IMR-90 (cell line): ENCODE measurements around the gene MRPL58. TPM values are rescaled to one million over a fixed set of nuclear protein-coding genes. Genes with fewer than 3 reads are reported as not detected.
A peak's percentile ranks its signal among the peaks of the same experiment; 100 is the strongest.

ENCODE experiments used
- ATAC-seq: fragments of 200-7000 bp; cut with Tn5 transposase; 2 replicates; pipeline ENCODE4 v1.9.1; 2020; ENCODE audit warnings: low read depth, mild to moderate bottlenecking, moderate library complexity
- BruUV-seq: library from RNA; stranded (reverse); fragments of 400-500 nt; replicated peaks from 2 replicates; lab custom pipeline; 2021; lab: Mats Ljungman, UMichigan
- CTCF ChIA-PET: fragments of 300-600 bp; formaldehyde crosslinking; extraction: SDS; loops from one replicate; lab custom pipeline; 2021; ENCODE audit warnings: antibody characterized with exemption; lab: Yijun Ruan, JAX
- POLR2A ChIA-PET: fragments of 300-600 bp; sonication (Branson Sonifier 250); formaldehyde crosslinking; loops from one replicate; lab custom pipeline; 2022; ENCODE audit warnings: antibody characterized with exemption; ENCODE audit not compliant: unreplicated experiment; lab: Charles Lee
- DNase-seq: peaks from one replicate; pipeline ENCODE4 v3.0.0; 2013
- H2AFZ ChIP-seq: replicated peaks from 2 replicates; pipeline ENCODE3; 2013; ENCODE audit warnings: low read length, mild to moderate bottlenecking; ENCODE audit not compliant: poor library complexity
- H2AK5ac ChIP-seq: 2 replicates; pipeline ENCODE4 v1.6.1; 2013; ENCODE audit warnings: low read depth, low read length, inconsistent platforms
- H2AK9ac ChIP-seq: replicated peaks from 2 replicates; pipeline ENCODE3; 2013; ENCODE audit warnings: mild to moderate bottlenecking, low read depth, low read length, moderate library complexity; ENCODE audit not compliant: poor library complexity
- H2BK120ac ChIP-seq: 2 replicates; pipeline ENCODE4 v1.6.1; 2013; ENCODE audit warnings: low read depth, low read length, inconsistent platforms
- H2BK15ac ChIP-seq: 3 replicates; pipeline ENCODE4 v1.6.1; 2013; ENCODE audit warnings: low read depth, low read length, inconsistent platforms
- H2BK20ac ChIP-seq: 2 replicates; pipeline ENCODE4 v1.6.1; 2013; ENCODE audit warnings: low read depth, mild to moderate bottlenecking, inconsistent platforms, low read length, moderate library complexity
- H2BK5ac ChIP-seq: 2 replicates; pipeline ENCODE4 v1.6.1; 2013; ENCODE audit warnings: mild to moderate bottlenecking, low read depth, low read length, inconsistent platforms; ENCODE audit not compliant: poor library complexity, severe bottlenecking
- H3K14ac ChIP-seq: replicated peaks from 2 replicates; pipeline ENCODE4 v1.6.1; 2013; ENCODE audit warnings: low read depth, low read length, inconsistent platforms
- H3K18ac ChIP-seq: 2 replicates; pipeline ENCODE4 v1.6.1; 2013; ENCODE audit warnings: low read depth, low read length, control low read depth
- H3K23ac ChIP-seq: 2 replicates; pipeline ENCODE4 v1.6.1; 2013; ENCODE audit warnings: low read depth, low read length, inconsistent platforms
- H3K27ac ChIP-seq: 2 replicates; pipeline ENCODE4 v1.5.1; 2013; ENCODE audit warnings: mild to moderate bottlenecking, control low read depth, low read length; ENCODE audit not compliant: insufficient read depth
- H3K27me3 ChIP-seq: 2 replicates; pipeline ENCODE4 v1.6.1; 2013; ENCODE audit warnings: low read length; ENCODE audit not compliant: control insufficient read depth, insufficient read depth
- H3K36me3 ChIP-seq: 2 replicates; pipeline ENCODE4 v1.6.1; 2013; ENCODE audit warnings: low read length, mixed read lengths; ENCODE audit not compliant: control insufficient read depth, insufficient read depth
- H3K4ac ChIP-seq: 2 replicates; pipeline ENCODE4 v1.6.1; 2013; ENCODE audit warnings: low read depth, low read length, inconsistent platforms
- H3K4me1 ChIP-seq: 2 replicates; pipeline ENCODE4 v1.6.1; 2013; ENCODE audit warnings: low read length, mixed read lengths; ENCODE audit not compliant: control insufficient read depth, insufficient read depth
- H3K4me2 ChIP-seq: 2 replicates; pipeline ENCODE4 v1.6.1; 2013; ENCODE audit warnings: low read depth, mild to moderate bottlenecking, control low read depth, low read length, moderate library complexity
- H3K4me3 ChIP-seq: 2 replicates; pipeline ENCODE4 v1.5.1; 2013; ENCODE audit warnings: low read depth, mild to moderate bottlenecking, control low read depth, low read length, moderate library complexity; ENCODE audit not compliant: insufficient read depth
- H3K56ac ChIP-seq: 2 replicates; pipeline ENCODE4 v1.6.1; 2013; ENCODE audit warnings: low read length, inconsistent platforms; ENCODE audit not compliant: insufficient read depth; ENCODE audit errors: extremely low read depth
- H3K79me1 ChIP-seq, 2 experiments: 2 replicates each; pipeline ENCODE4 v1.6.1; 2013; ENCODE audit warnings: low read length in 2 of 2, inconsistent platforms in 1 of 2, low read depth in 1 of 2
- H3K9ac ChIP-seq: 2 replicates; pipeline ENCODE4 v1.6.1; 2013; ENCODE audit warnings: low read depth, low read length, control low read depth
- H3K9me1 ChIP-seq: 2 replicates; pipeline ENCODE4 v1.6.1; 2013; ENCODE audit warnings: low read length, inconsistent platforms; ENCODE audit not compliant: insufficient read depth
- H3K9me3 ChIP-seq: 2 replicates; pipeline ENCODE4 v1.6.1; 2013; ENCODE audit warnings: low read length; ENCODE audit not compliant: control insufficient read depth, insufficient read depth
- H4K20me1 ChIP-seq: 2 replicates; pipeline ENCODE4 v1.6.1; 2013; ENCODE audit warnings: low read length, inconsistent platforms; ENCODE audit not compliant: insufficient read depth
- H4K5ac ChIP-seq: 2 replicates; pipeline ENCODE4 v1.6.1; 2013; ENCODE audit warnings: mild to moderate bottlenecking, low read depth, low read length, control low read depth
- H4K8ac ChIP-seq, 2 experiments: 2 replicates each; pipeline ENCODE4 v1.6.1; 2013; ENCODE audit warnings: low read depth in 2 of 2, low read length in 2 of 2, control low read depth in 1 of 2, inconsistent platforms in 1 of 2
- H4K91ac ChIP-seq: 2 replicates; pipeline ENCODE4 v1.6.1; 2013; ENCODE audit warnings: low read depth, low read length, inconsistent platforms; ENCODE audit not compliant: insufficient read depth
- BHLHE40 ChIP-seq: fragments of 150-350 bp; IDR thresholded peaks from 2 replicates; pipeline ENCODE4 v1.6.1; 2016; ENCODE audit warnings: mild to moderate bottlenecking, low read depth, low read length
- FOS ChIP-seq: fragments of 150-350 bp; IDR thresholded peaks from 2 replicates; pipeline ENCODE4 v1.6.1; 2016; ENCODE audit warnings: low read depth, low read length
- MAFK ChIP-seq: IDR thresholded peaks from 2 replicates; pipeline ENCODE4 v1.6.1; 2012; ENCODE audit warnings: low read depth, low read length, improper control_type of control experiment
- MAZ ChIP-seq: IDR thresholded peaks from 2 replicates; pipeline ENCODE4 v1.6.1; 2012; ENCODE audit warnings: low read depth, mild to moderate bottlenecking, low read length, improper control_type of control experiment, moderate library complexity, borderline replicate concordance
- MXI1 ChIP-seq: IDR thresholded peaks from 2 replicates; pipeline ENCODE4 v1.6.1; 2012; ENCODE audit warnings: low read depth, mild to moderate bottlenecking, low read length, moderate library complexity, borderline replicate concordance
- NFE2L2 ChIP-seq: fragments of 150-350 bp; IDR thresholded peaks from 2 replicates; pipeline ENCODE4 v1.6.1; 2016; ENCODE audit warnings: low read depth, mild to moderate bottlenecking, low read length
- POLR2A ChIP-seq: IDR thresholded peaks from 2 replicates; pipeline ENCODE4 v1.6.1; 2012; ENCODE audit warnings: mild to moderate bottlenecking, low read depth, low read length
- RAD21 ChIP-seq: IDR thresholded peaks from 2 replicates; pipeline ENCODE4 v1.6.1; 2012; ENCODE audit warnings: low read length, improper control_type of control experiment
- RCOR1 ChIP-seq: IDR thresholded peaks from 2 replicates; pipeline ENCODE4 v1.6.1; 2012; ENCODE audit warnings: mild to moderate bottlenecking, low read length, improper control_type of control experiment; ENCODE audit not compliant: insufficient replicate concordance
- RFX5 ChIP-seq: IDR thresholded peaks from 2 replicates; pipeline ENCODE4 v1.8.0; 2012; ENCODE audit warnings: low read depth, mild to moderate bottlenecking, low read length, moderate library complexity
- SMC3 ChIP-seq: fragments of 150-350 bp; IDR thresholded peaks from 2 replicates; pipeline ENCODE4 v1.6.1; 2016; ENCODE audit warnings: low read depth, mild to moderate bottlenecking, antibody characterized with exemption, low read length, moderate library complexity
- WGBS, 2 experiments: methylation state at CpG; one replicate each; pipeline versions ENCODE4 v1.1.5 to v1.1.7; 2013; ENCODE audit warnings: missing lambda C conversion rate in 2 of 2; ENCODE audit not compliant: insufficient read length in 1 of 2; ENCODE audit errors: extremely low coverage in 2 of 2; 5-methylcytosine and 5-hydroxymethylcytosine counted together
- dilution Hi-C: fragments of 300-500 bp; cut with HindIII; formaldehyde crosslinking; loops from one replicate; pipeline ENCODE4 v1.14.3; 2018; ENCODE audit warnings: low sequenced_read_pairs; ENCODE audit not compliant: unreplicated experiment
- in situ Hi-C: fragments of 300-500 bp; cut with MboI; formaldehyde crosslinking; loops from 3 replicates; pipeline ENCODE4 v1.14.3; 2019; ENCODE audit warnings: low sequenced_read_pairs, inconsistent platforms, mixed read lengths
- intact Hi-C: fragments of 100-400 bp; cut with micrococcal nuclease; formaldehyde crosslinking; loops from 2 replicates; pipeline ENCODE4 v1.10.0; 2022
- polyA plus RNA-seq, 3 experiments: library from polyadenylated mRNA; depleted of rRNA; stranded (reverse); fragments of >200 nt; gene quantifications; 2 replicates each; pipeline ENCODE4 v1.2.3, GENCODE V29; 2012; ENCODE audit warnings: low replicate concordance in 1 of 3
- total RNA-seq: library from RNA; depleted of rRNA; stranded (reverse); fragments of >200 nt; gene quantifications from 2 replicates; pipeline ENCODE4 v1.2.3, GENCODE V29; 2012
- TF ChIP-seq, protein P1 (sequence below): conservative IDR thresholded peaks from 2 replicates; pipeline ENCODE4 v1.5.1; 2012; ENCODE audit warnings: mild to moderate bottlenecking, low read depth, low read length, improper control_type of control experiment
- TF ChIP-seq, protein P2 (sequence below): fragments of 150-350 bp; IDR thresholded peaks from 2 replicates; pipeline ENCODE4 v1.6.1; 2016; ENCODE audit warnings: low read depth, mild to moderate bottlenecking, low read length, moderate library complexity, borderline replicate concordance
- TF ChIP-seq, protein P3 (sequence below): fragments of 150-350 bp; IDR thresholded peaks from 2 replicates; pipeline ENCODE4 v1.6.1; 2017; ENCODE audit warnings: mild to moderate bottlenecking, antibody characterized with exemption, low read length, low read depth

MRPL58 gene
- total and polyA plus RNA-seq, 2 of the 4 experiments (the other 2 are of a cell fraction), result 42.5 to 53.0 TPM

DNA sequence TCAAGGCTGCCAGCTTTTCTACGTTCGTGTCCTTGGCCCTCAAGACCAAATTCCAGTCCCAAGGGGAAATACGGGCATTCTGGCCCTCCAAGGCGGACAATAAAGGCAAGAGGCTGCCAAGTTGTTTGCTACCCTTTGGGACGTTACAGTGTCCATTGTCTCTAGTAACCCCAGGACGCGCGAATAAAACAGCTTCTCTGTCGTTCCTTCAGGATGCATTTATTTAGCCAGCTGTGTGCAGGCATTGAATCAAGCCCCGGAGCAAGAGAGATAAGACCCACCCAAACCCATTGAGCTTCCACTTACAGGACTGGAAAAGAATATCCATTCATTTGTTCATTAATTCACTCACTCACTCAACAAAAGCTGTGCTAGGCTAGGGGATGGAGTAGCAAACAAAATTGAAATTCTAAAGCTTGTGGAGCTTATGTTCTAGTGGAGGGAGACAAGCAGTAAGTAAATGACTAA is 656 bp downstream of the MRPL58 start:
- H3K18ac ChIP-seq, result peak overlapping the region; percentile 15
- peak overlapping the region; percentile 88 for H3K4ac ChIP-seq
- no peaks in the 10 kb centered on the region for H4K20me1 ChIP-seq
- intact Hi-C loops, result loop anchor here (2.0 kb wide), 1 partner anchor 24 kb away; no protein-coding TSS in a partner anchor
- H3K27ac ChIP-seq, result peak overlapping the region; percentile 86
- H2AFZ ChIP-seq, result peak overlapping the region; percentile 96
- H3K36me3 ChIP-seq, result peaks cover 3% of the 10 kb centered on the region; the same call in 1 of the 2 replicates
- H3K56ac ChIP-seq, result peak overlapping the region; percentile 80
- H3K4me2 ChIP-seq, result peak overlapping the region; percentile 77
- no peak overlapping the region for H2BK120ac ChIP-seq
- H2BK15ac ChIP-seq, result no peak overlapping the region
- peak overlapping the region; percentile 51 for H4K91ac ChIP-seq
- peak overlapping the region; percentile 83 for H3K23ac ChIP-seq
- H3K9ac ChIP-seq, result peak overlapping the region; percentile 93
- peak overlapping the region; percentile 86 to 95 for H4K8ac ChIP-seq
- H3K9me1 ChIP-seq, result 0 out of 2 replicates have a peak, but pooled peaks cover 4% of the 10 kb centered on the region
- CTCF ChIA-PET, result interaction anchor here (0.6 to 2.4 kb wide), 6 partner anchors 22 to 189 kb away, joined by 3 to 8 read pairs (median 4); partner anchors contain the start of gene USH1G
- TF ChIP-seq POLR2A, result no peak
- no peak for TF ChIP-seq RCOR1
- no peak for TF ChIP-seq NFE2L2
- TF ChIP-seq MAZ, result no peak
- TF ChIP-seq, protein P1, sequence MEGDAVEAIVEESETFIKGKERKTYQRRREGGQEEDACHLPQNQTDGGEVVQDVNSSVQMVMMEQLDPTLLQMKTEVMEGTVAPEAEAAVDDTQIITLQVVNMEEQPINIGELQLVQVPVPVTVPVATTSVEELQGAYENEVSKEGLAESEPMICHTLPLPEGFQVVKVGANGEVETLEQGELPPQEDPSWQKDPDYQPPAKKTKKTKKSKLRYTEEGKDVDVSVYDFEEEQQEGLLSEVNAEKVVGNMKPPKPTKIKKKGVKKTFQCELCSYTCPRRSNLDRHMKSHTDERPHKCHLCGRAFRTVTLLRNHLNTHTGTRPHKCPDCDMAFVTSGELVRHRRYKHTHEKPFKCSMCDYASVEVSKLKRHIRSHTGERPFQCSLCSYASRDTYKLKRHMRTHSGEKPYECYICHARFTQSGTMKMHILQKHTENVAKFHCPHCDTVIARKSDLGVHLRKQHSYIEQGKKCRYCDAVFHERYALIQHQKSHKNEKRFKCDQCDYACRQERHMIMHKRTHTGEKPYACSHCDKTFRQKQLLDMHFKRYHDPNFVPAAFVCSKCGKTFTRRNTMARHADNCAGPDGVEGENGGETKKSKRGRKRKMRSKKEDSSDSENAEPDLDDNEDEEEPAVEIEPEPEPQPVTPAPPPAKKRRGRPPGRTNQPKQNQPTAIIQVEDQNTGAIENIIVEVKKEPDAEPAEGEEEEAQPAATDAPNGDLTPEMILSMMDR, result no peak
- TF ChIP-seq MXI1, result no peak
- TF ChIP-seq, protein P2, sequence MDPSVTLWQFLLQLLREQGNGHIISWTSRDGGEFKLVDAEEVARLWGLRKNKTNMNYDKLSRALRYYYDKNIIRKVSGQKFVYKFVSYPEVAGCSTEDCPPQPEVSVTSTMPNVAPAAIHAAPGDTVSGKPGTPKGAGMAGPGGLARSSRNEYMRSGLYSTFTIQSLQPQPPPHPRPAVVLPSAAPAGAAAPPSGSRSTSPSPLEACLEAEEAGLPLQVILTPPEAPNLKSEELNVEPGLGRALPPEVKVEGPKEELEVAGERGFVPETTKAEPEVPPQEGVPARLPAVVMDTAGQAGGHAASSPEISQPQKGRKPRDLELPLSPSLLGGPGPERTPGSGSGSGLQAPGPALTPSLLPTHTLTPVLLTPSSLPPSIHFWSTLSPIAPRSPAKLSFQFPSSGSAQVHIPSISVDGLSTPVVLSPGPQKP, result no peak
- TF ChIP-seq RAD21, result no peak
- TF ChIP-seq RFX5, result no peak
- no peak for TF ChIP-seq FOS
- TF ChIP-seq, protein P3, sequence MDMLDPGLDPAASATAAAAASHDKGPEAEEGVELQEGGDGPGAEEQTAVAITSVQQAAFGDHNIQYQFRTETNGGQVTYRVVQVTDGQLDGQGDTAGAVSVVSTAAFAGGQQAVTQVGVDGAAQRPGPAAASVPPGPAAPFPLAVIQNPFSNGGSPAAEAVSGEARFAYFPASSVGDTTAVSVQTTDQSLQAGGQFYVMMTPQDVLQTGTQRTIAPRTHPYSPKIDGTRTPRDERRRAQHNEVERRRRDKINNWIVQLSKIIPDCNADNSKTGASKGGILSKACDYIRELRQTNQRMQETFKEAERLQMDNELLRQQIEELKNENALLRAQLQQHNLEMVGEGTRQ, result no peak
- no peak for TF ChIP-seq BHLHE40
- no peak for TF ChIP-seq MAFK
- TF ChIP-seq SMC3, result no peak
- no peak overlapping the region for H2AK5ac ChIP-seq
- 0% methylated on average over 3 of the region's 10 CpGs; no CpG with 5 or more reads in 1 of the 2 experiments for WGBS, 2 experiments
- no peaks in the 10 kb centered on the region for H3K9me3 ChIP-seq
- H4K5ac ChIP-seq, result peak overlapping the region; percentile 65
- ATAC-seq, result no peak
- H2AK9ac ChIP-seq, result peak overlapping the region; percentile 83
- dilution Hi-C loops, result no loop called here
- no peak for DNase-seq
- H3K14ac ChIP-seq, result peak overlapping the region; percentile 68
- peaks cover 6% of the 10 kb centered on the region for H3K4me1 ChIP-seq
- in situ Hi-C loops, result no loop called here
- no TSS peak for BruUV-seq
- POLR2A ChIA-PET, result interaction anchor here (0.6 to 2.2 kb wide), 4 partner anchors 10 to 107 kb away, joined by 3 to 8 read pairs (median 7); partner anchors contain the start of gene CDR2L
- peak overlapping the region; percentile 48 for H2BK5ac ChIP-seq
- H3K79me1 ChIP-seq, result peaks cover 13 to 31% of the 10 kb centered on the region in 2 experiments
- no peaks in the 10 kb centered on the region for H3K27me3 ChIP-seq
- H3K4me3 ChIP-seq, result peak overlapping the region; percentile 84
- H2BK20ac ChIP-seq, result no peak overlapping the region
